GM12878 (cell line): ENCODE measurements around the gene TET2.

Source experiments
- BHLHE40 ChIP-seq, 2 experiments: fragments of 450-650 bp in 1 of 2; IDR thresholded peaks; 2 replicates each; pipeline ENCODE4 v1.6.1; 2011 to 2017; ENCODE audit warnings: low read depth in 2 of 2, borderline replicate concordance in 1 of 2, improper control_type of control experiment in 1 of 2, low read length in 1 of 2, mild to moderate bottlenecking in 1 of 2
- CHD1 ChIP-seq: IDR thresholded peaks from 2 replicates; pipeline ENCODE4 v1.6.1; 2012; ENCODE audit warnings: low read depth, low read length, improper control_type of control experiment
- HDAC6 ChIP-seq: fragments of 200-600 bp; sonication (generic); IDR thresholded peaks from one replicate; pipeline ENCODE4 v1.8.0; 2017; ENCODE audit warnings: antibody characterized with exemption; ENCODE audit not compliant: unreplicated experiment
- HDGF ChIP-seq: fragments of 450-650 bp; IDR thresholded peaks from 2 replicates; pipeline ENCODE4 v1.6.1; 2016; ENCODE audit warnings: antibody characterized with exemption
- NRF1 ChIP-seq: conservative IDR thresholded peaks from 2 replicates; pipeline ENCODE4 v1.6.1; 2011; ENCODE audit warnings: mild to moderate bottlenecking, low read depth, low read length, improper control_type of control experiment
- POLR2A ChIP-seq: IDR thresholded peaks from 2 replicates; pipeline ENCODE4 v1.6.1; 2011; ENCODE audit warnings: low read depth, mild to moderate bottlenecking, low read length
- TARDBP ChIP-seq: IDR thresholded peaks from 2 replicates; pipeline ENCODE4 v1.6.1; 2016; ENCODE audit warnings: borderline replicate concordance
- YY1 ChIP-seq: IDR thresholded peaks from 2 replicates; pipeline ENCODE4 v1.6.1; 2011; ENCODE audit warnings: low read depth, mild to moderate bottlenecking, low read length
- TF ChIP-seq, protein P1 (sequence below), 3 experiments: IDR thresholded peaks in 2 of 3; conservative IDR thresholded peaks in 1 of 3; 2 replicates each; pipeline ENCODE4 v1.5.1; 2011; ENCODE audit warnings: low read depth in 3 of 3, low read length in 3 of 3, mild to moderate bottlenecking in 3 of 3, control low read depth in 2 of 3, moderate library complexity in 2 of 3, inconsistent platforms in 1 of 3, mixed read lengths in 1 of 3; ENCODE audit not compliant: control insufficient read depth in 2 of 3, insufficient read depth in 1 of 3; ENCODE audit errors: extremely low read depth in 1 of 3
- TF ChIP-seq, protein P2 (sequence below): fragments of 450-650 bp; IDR thresholded peaks from 2 replicates; pipeline ENCODE4 v1.6.1; 2018; ENCODE audit warnings: mild to moderate bottlenecking, low read depth, moderate library complexity; ENCODE audit not compliant: partially characterized antibody
- TF ChIP-seq, protein P3 (sequence below): IDR thresholded peaks from 2 replicates; pipeline ENCODE4 v1.6.1; 2012; ENCODE audit warnings: low read depth, low read length, improper control_type of control experiment

DNA sequence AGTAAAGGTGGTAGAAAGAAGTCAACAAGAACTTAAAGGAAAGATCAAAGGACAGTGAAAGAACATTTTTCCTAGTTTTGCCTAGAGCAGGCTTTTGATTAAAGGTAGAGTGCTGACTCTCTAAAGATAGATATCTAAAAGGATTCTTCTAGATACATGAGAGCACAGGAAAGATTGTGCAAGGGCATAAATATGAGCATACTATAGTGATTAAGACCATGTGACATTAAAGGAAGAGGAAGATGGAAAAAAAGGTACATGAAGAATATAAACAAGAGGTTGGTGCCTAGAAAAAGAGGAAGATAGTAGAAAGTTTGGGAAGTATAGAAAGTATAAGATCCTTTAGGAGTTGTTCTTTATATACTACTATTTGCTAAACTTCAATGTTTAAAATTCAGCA is 26.1 kb upstream of the TET2 start:
- TF ChIP-seq HDGF: no peak
- TF ChIP-seq YY1: no peak
- TF ChIP-seq, protein P1, sequence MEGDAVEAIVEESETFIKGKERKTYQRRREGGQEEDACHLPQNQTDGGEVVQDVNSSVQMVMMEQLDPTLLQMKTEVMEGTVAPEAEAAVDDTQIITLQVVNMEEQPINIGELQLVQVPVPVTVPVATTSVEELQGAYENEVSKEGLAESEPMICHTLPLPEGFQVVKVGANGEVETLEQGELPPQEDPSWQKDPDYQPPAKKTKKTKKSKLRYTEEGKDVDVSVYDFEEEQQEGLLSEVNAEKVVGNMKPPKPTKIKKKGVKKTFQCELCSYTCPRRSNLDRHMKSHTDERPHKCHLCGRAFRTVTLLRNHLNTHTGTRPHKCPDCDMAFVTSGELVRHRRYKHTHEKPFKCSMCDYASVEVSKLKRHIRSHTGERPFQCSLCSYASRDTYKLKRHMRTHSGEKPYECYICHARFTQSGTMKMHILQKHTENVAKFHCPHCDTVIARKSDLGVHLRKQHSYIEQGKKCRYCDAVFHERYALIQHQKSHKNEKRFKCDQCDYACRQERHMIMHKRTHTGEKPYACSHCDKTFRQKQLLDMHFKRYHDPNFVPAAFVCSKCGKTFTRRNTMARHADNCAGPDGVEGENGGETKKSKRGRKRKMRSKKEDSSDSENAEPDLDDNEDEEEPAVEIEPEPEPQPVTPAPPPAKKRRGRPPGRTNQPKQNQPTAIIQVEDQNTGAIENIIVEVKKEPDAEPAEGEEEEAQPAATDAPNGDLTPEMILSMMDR (IDR thresholded peaks at IDR 0.05 in 2 of 3, conservative IDR thresholded peaks at IDR 0.05 in 1 of 3; ENCODE audit: control insufficient read depth in 2 of 3, extremely low read depth in 1 of 3, insufficient read depth in 1 of 3, low read depth in 3 of 3, low read length in 3 of 3): no peak
- no peak for TF ChIP-seq BHLHE40 (IDR thresholded peaks at IDR 0.05; ENCODE audit: borderline replicate concordance in 1 of 2, low read depth in 2 of 2, low read length in 1 of 2)
- TF ChIP-seq CHD1: no peak
- TF ChIP-seq NRF1: no peak
- TF ChIP-seq POLR2A: no peak
- TF ChIP-seq, protein P2, sequence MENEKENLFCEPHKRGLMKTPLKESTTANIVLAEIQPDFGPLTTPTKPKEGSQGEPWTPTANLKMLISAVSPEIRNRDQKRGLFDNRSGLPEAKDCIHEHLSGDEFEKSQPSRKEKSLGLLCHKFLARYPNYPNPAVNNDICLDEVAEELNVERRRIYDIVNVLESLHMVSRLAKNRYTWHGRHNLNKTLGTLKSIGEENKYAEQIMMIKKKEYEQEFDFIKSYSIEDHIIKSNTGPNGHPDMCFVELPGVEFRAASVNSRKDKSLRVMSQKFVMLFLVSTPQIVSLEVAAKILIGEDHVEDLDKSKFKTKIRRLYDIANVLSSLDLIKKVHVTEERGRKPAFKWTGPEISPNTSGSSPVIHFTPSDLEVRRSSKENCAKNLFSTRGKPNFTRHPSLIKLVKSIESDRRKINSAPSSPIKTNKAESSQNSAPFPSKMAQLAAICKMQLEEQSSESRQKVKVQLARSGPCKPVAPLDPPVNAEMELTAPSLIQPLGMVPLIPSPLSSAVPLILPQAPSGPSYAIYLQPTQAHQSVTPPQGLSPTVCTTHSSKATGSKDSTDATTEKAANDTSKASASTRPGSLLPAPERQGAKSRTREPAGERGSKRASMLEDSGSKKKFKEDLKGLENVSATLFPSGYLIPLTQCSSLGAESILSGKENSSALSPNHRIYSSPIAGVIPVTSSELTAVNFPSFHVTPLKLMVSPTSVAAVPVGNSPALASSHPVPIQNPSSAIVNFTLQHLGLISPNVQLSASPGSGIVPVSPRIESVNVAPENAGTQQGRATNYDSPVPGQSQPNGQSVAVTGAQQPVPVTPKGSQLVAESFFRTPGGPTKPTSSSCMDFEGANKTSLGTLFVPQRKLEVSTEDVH: no peak
- no peak for TF ChIP-seq TARDBP
- TF ChIP-seq, protein P3, sequence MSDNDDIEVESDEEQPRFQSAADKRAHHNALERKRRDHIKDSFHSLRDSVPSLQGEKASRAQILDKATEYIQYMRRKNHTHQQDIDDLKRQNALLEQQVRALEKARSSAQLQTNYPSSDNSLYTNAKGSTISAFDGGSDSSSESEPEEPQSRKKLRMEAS: no peak
- no peak for TF ChIP-seq HDAC6
